Gastrocnemius medialis (tissue), 4 donors: ENCODE results near the gene MND1.

Source experiments
- POLR2A ChIP-seq, 2 donors: fragments of 450-650 bp; IDR thresholded peaks; one replicate each; pipeline ENCODE4 v1.6.1; 2017; ENCODE audit warnings: antibody characterized with exemption in 2 of 2, mild to moderate bottlenecking in 2 of 2, moderate library complexity in 2 of 2
- TF ChIP-seq, protein P1 (sequence below), 5 experiments: fragments of 450-650 bp in 3 of 5; fragments of 200-600 bp in 2 of 5; sonication (generic) in 2 of 5; IDR thresholded peaks in 4 of 5; conservative IDR thresholded peaks in 1 of 5; 1 replicate in 4 of 5; 2 replicates in 1 of 5; pipeline ENCODE4 v1.5.1; 2016 to 2019; ENCODE audit warnings: antibody characterized with exemption in 5 of 5, mild to moderate bottlenecking in 3 of 5, moderate library complexity in 3 of 5

- TF ChIP-seq, protein P1, sequence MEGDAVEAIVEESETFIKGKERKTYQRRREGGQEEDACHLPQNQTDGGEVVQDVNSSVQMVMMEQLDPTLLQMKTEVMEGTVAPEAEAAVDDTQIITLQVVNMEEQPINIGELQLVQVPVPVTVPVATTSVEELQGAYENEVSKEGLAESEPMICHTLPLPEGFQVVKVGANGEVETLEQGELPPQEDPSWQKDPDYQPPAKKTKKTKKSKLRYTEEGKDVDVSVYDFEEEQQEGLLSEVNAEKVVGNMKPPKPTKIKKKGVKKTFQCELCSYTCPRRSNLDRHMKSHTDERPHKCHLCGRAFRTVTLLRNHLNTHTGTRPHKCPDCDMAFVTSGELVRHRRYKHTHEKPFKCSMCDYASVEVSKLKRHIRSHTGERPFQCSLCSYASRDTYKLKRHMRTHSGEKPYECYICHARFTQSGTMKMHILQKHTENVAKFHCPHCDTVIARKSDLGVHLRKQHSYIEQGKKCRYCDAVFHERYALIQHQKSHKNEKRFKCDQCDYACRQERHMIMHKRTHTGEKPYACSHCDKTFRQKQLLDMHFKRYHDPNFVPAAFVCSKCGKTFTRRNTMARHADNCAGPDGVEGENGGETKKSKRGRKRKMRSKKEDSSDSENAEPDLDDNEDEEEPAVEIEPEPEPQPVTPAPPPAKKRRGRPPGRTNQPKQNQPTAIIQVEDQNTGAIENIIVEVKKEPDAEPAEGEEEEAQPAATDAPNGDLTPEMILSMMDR (IDR thresholded peaks at IDR 0.05 in 4 of 5, conservative IDR thresholded peaks at IDR 0.05 in 1 of 5), result no peak
- TF ChIP-seq POLR2A (IDR thresholded peaks at IDR 0.05), result no peak
Observed at GRCh38 chr4:153385784-153386183, 41.3 kb downstream of the MND1 start.
